Activated CD8-positive, alpha-beta memory T cell treated with anti-CD3 and anti-CD28 coated beads, Interleukin-2, amount 50 U/mL, for 48 hours (primary cell): Measurements from ENCODE around the gene SRSF3.
"Not testable (repeated sequence)": the region's sequence is repeated elsewhere in the genome, so short reads cannot be mapped to it uniquely, and the experiment has no call there.

ENCODE experiments used
- DNase-seq: peaks from one replicate; pipeline ENCODE4 v3.0.0-alpha.2; 2020

Gene SRSF3

GRCh38 chr6:36594029-36594815 lies at the start of gene SRSF3:
Gene SRSF3 (plus strand): TSS chr6:36594362. CDS start chr6:36596763, 2,401 bp downstream.
- DNase-seq, result peak; percentile 96

- DNase-seq, result no peak
These were observed 48.3 kb upstream of the SRSF3 start for GRCh38 chr6:36545767-36546307.

GRCh38 chr6:36546308-36546919 lies 47.7 kb upstream of the SRSF3 start:
- DNase-seq, result no peak

GRCh38 chr6:36546920-36547645 lies 47.1 kb upstream of the SRSF3 start, which contains the start of gene STK38:
Gene STK38 (minus strand): TSS chr6:36547479. CDS start chr6:36540202, 7,277 bp downstream.
- DNase-seq, result peak; percentile 99

- DNase-seq, result peak; percentile 59
These were observed 46.3 kb upstream of the SRSF3 start for GRCh38 chr6:36547646-36548400.

- no peak for DNase-seq
These were observed 45.8 kb upstream of the SRSF3 start for GRCh38 chr6:36548401-36548743.

- no peak for DNase-seq
These were observed 43.6 kb upstream of the SRSF3 start for GRCh38 chr6:36550473-36551000.

GRCh38 chr6:36555750-36556252 lies 38.4 kb upstream of the SRSF3 start:
- DNase-seq, result no peak

GRCh38 chr6:36556281-36556680 lies 37.9 kb upstream of the SRSF3 start:
- DNase-seq, result no peak

GRCh38 chr6:36559011-36559793 lies 35.0 kb upstream of the SRSF3 start:
- DNase-seq, result no peak

GRCh38 chr6:36560822-36561221 lies 33.3 kb upstream of the SRSF3 start:
- no peak for DNase-seq

GRCh38 chr6:36563237-36563927 lies 30.8 kb upstream of the SRSF3 start:
- DNase-seq, result no peak

GRCh38 chr6:36563928-36564284 lies 30.3 kb upstream of the SRSF3 start:
- no peak for DNase-seq

GRCh38 chr6:36566418-36566905 lies 27.7 kb upstream of the SRSF3 start:
- no peak for DNase-seq

- DNase-seq, result no peak
These were observed 23.9 kb upstream of the SRSF3 start for GRCh38 chr6:36570264-36570663.

GRCh38 chr6:36571122-36572043 lies 22.8 kb upstream of the SRSF3 start:
- DNase-seq, result no peak

GRCh38 chr6:36572353-36573311 lies 21.5 kb upstream of the SRSF3 start:
- DNase-seq, result not testable (repeated sequence)

GRCh38 chr6:36574679-36575078 lies 19.5 kb upstream of the SRSF3 start:
- no peak for DNase-seq
